GM23338 (cell line): ENCODE measurements around the gene PDIA6.
A peak's percentile ranks its signal among the peaks of the same experiment; 100 is the strongest.

ENCODE experiments used
- CREB1 ChIP-seq: fragments of 250-450 bp; sonication (Bioruptor Pico); IDR thresholded peaks from 2 replicates; pipeline ENCODE4 v1.5.0; 2020; ENCODE audit warnings: low read depth, mild to moderate bottlenecking, moderate library complexity
- CTCF ChIP-seq, 2 experiments: fragments of 200-600 bp in 1 of 2; sonication (generic) in 1 of 2; conservative IDR thresholded peaks; 2 replicates each; pipeline versions ENCODE4 v1.5.1 to v1.6.1; 2016 to 2017; ENCODE audit warnings: antibody characterized with exemption in 2 of 2, low read depth in 2 of 2, mild to moderate bottlenecking in 2 of 2, moderate library complexity in 1 of 2
- ETS1 ChIP-seq: IDR thresholded peaks from 2 replicates; pipeline ENCODE4 v1.6.1; 2016; ENCODE audit warnings: antibody characterized with exemption
- EZH2 ChIP-seq: fragments of 200-600 bp; sonication (generic); IDR thresholded peaks from one replicate; pipeline ENCODE4 v1.8.0; 2017; ENCODE audit warnings: antibody characterized with exemption, mild to moderate bottlenecking, low read depth; ENCODE audit not compliant: unreplicated experiment
- EZH2phosphoT487 ChIP-seq: fragments of 200-600 bp; sonication (generic); IDR thresholded peaks from one replicate; pipeline ENCODE4 v1.8.1; 2018; ENCODE audit warnings: antibody characterized with exemption; ENCODE audit not compliant: unreplicated experiment
- JUNB ChIP-seq: IDR thresholded peaks from one replicate; pipeline ENCODE4 v1.6.1; 2016; ENCODE audit warnings: antibody characterized with exemption; ENCODE audit not compliant: unreplicated experiment
- NANOG ChIP-seq: IDR thresholded peaks from 2 replicates; pipeline ENCODE4 v1.6.1; 2016; ENCODE audit warnings: antibody characterized with exemption, borderline replicate concordance
- POLR2AphosphoS5 ChIP-seq: IDR thresholded peaks from 2 replicates; pipeline ENCODE4 v1.6.1; 2016; ENCODE audit warnings: antibody characterized with exemption, low read depth
- REST ChIP-seq: IDR thresholded peaks from one replicate; pipeline ENCODE4 v1.6.1; 2018; ENCODE audit warnings: antibody characterized with exemption; ENCODE audit not compliant: unreplicated experiment
- STAT1 ChIP-seq: IDR thresholded peaks from one replicate; pipeline ENCODE4 v1.6.1; 2016; ENCODE audit warnings: antibody characterized with exemption; ENCODE audit not compliant: unreplicated experiment
- ZNF331 ChIP-seq: fragments of 250-450 bp; sonication (Bioruptor Pico); IDR thresholded peaks from 2 replicates; pipeline ENCODE4 v1.5.0; 2020; ENCODE audit warnings: low read depth, mild to moderate bottlenecking, moderate library complexity

- TF ChIP-seq CTCF (conservative IDR thresholded peaks at IDR 0.05; ENCODE audit: low read depth in 2 of 2) (no peak), EZH2phosphoT487 (no peak), POLR2AphosphoS5 (peak; percentile 79), EZH2 (no peak), REST (no peak), CREB1 (CRISPR knock-in tag) (peak; percentile 83), JUNB (no peak), STAT1 (no peak), ETS1 (peak; percentile 41; the same call in 1 of the 2 replicates), NANOG (no peak), ZNF331 (CRISPR knock-in tag) (no peak)
Measured at GRCh38 chr2:10812362-10813162, at the start of gene PDIA6.
